Smooth muscle cell (in vitro differentiated cells): Measurements from ENCODE around the gene MMP13. TPM values are rescaled to one million over a fixed set of nuclear protein-coding genes. Genes with fewer than 3 reads are reported as not detected.

Experiments
- DNase-seq: peaks from one replicate; lab custom pipeline; 2025; ENCODE audit not compliant: unreplicated experiment; lab: John Stamatoyannopoulos, UW
- H2AFZ ChIP-seq: fragments of 200-600 bp; sonication (generic); 2 replicates; pipeline ENCODE4 v1.6.0; 2016; ENCODE audit warnings: antibody characterized with exemption, low read depth, mild to moderate bottlenecking
- H3F3A ChIP-seq: fragments of 200-600 bp; sonication (generic); 2 replicates; pipeline ENCODE4 v1.6.0; 2017; ENCODE audit warnings: antibody characterized with exemption, low read depth
- H3K27ac ChIP-seq: fragments of 200-600 bp; sonication (generic); 2 replicates; pipeline ENCODE4 v1.5.1; 2016; ENCODE audit warnings: low read depth, mild to moderate bottlenecking
- H3K27me3 ChIP-seq: fragments of 200-600 bp; sonication (generic); 2 replicates; pipeline ENCODE4 v1.6.1; 2016; ENCODE audit warnings: low read depth, mild to moderate bottlenecking
- H3K36me3 ChIP-seq: fragments of 200-600 bp; sonication (generic); 2 replicates; pipeline ENCODE4 v1.5.1; 2016; ENCODE audit warnings: low read depth
- H3K4me1 ChIP-seq: fragments of 200-600 bp; sonication (generic); 2 replicates; pipeline ENCODE4 v1.5.1; 2016; ENCODE audit warnings: low read depth
- H3K4me2 ChIP-seq: fragments of 200-600 bp; sonication (generic); 2 replicates; pipeline ENCODE4 v1.6.0; 2016; ENCODE audit warnings: mild to moderate bottlenecking
- H3K4me3 ChIP-seq: fragments of 200-600 bp; sonication (generic); 2 replicates; pipeline ENCODE4 v1.5.1; 2016; ENCODE audit warnings: mild to moderate bottlenecking
- H3K79me2 ChIP-seq: fragments of 200-600 bp; sonication (generic); 2 replicates; pipeline ENCODE4 v1.6.0; 2016; ENCODE audit warnings: low read depth, mild to moderate bottlenecking
- H3K9ac ChIP-seq: fragments of 200-600 bp; sonication (generic); 2 replicates; pipeline ENCODE4 v1.6.0; 2016; ENCODE audit warnings: low read depth
- H3K9me3 ChIP-seq: fragments of 200-600 bp; sonication (generic); replicated peaks from 2 replicates; pipeline ENCODE4 v1.5.1; 2016; ENCODE audit warnings: low read depth
- H4K20me1 ChIP-seq: fragments of 200-600 bp; sonication (generic); 2 replicates; pipeline ENCODE4 v1.6.0; 2016; ENCODE audit warnings: low read depth
- CTCF ChIP-seq: fragments of 200-600 bp; sonication (generic); IDR thresholded peaks from 2 replicates; pipeline ENCODE4 v1.5.1; 2017; ENCODE audit warnings: borderline replicate concordance, mild to moderate bottlenecking, antibody characterized with exemption; ENCODE audit not compliant: insufficient read depth, poor library complexity, severe bottlenecking
- WGBS: methylation state at CpG from one replicate; pipeline ENCODE4 v1.1.7; 2016; ENCODE audit warnings: low lambda C conversion rate; 5-methylcytosine and 5-hydroxymethylcytosine counted together
- polyA plus RNA-seq: library from polyadenylated mRNA; unstranded; fragments of >200 nt; fragmentation: Nextera tagmentation; extraction: Ambion mirVana; gene quantifications from 2 replicates; pipeline ENCODE4 v1.2.1, GENCODE V29; 2016
- total RNA-seq: library from RNA; depleted of rRNA; stranded (reverse); fragments of >200 nt; gene quantifications from 2 replicates; pipeline ENCODE4 v1.2.3, GENCODE V29; 2014

MMP13 gene
- total and polyA plus RNA-seq, 2 experiments from 2014 or later: 0.72 to 2.0 TPM

- Histone ChIP-seq H3F3A (no peaks in the 10 kb centered on the region), H3K9ac (no peak overlapping the region), H3K27me3 (no peaks in the 10 kb centered on the region), H3K4me2 (no peak overlapping the region), H3K4me1 (no peaks in the 10 kb centered on the region), H3K9me3 (no peaks in the 10 kb centered on the region), H3K27ac (no peak overlapping the region), H4K20me1 (no peaks in the 10 kb centered on the region), H3K4me3 (no peak overlapping the region), H3K36me3 (no peaks in the 10 kb centered on the region), H3K79me2 (no peaks in the 10 kb centered on the region), H2AFZ (no peak overlapping the region)
- WGBS: 89% methylated on average over 1 of the region's 1 CpG
- TF ChIP-seq CTCF: no peak
- no peak for DNase-seq
Observed at GRCh38 chr11:102972853-102973252, 17.3 kb upstream of the MMP13 start.

- no peak overlapping the region for H3K27ac ChIP-seq
- H3K4me3 ChIP-seq: no peak overlapping the region
- no peaks in the 10 kb centered on the region for H3K36me3 ChIP-seq
- no peak for TF ChIP-seq CTCF
- H3F3A ChIP-seq: no peaks in the 10 kb centered on the region
- no peaks in the 10 kb centered on the region for H3K9me3 ChIP-seq
- no peak overlapping the region for H3K4me2 ChIP-seq
- no peak for DNase-seq
- no peaks in the 10 kb centered on the region for H3K79me2 ChIP-seq
- H3K4me1 ChIP-seq: no peaks in the 10 kb centered on the region
- H2AFZ ChIP-seq: no peak overlapping the region
- H4K20me1 ChIP-seq: no peaks in the 10 kb centered on the region
- H3K27me3 ChIP-seq: no peaks in the 10 kb centered on the region
- no peak overlapping the region for H3K9ac ChIP-seq
Observed at GRCh38 chr11:102971766-102972165, 16.2 kb upstream of the MMP13 start.

- Histone ChIP-seq H3K9me3 (no peaks in the 10 kb centered on the region), H3K9ac (no peak overlapping the region), H3F3A (no peaks in the 10 kb centered on the region), H3K27ac (no peak overlapping the region), H3K4me2 (no peak overlapping the region), H2AFZ (no peak overlapping the region), H3K4me1 (no peaks in the 10 kb centered on the region), H4K20me1 (no peaks in the 10 kb centered on the region), H3K4me3 (no peak overlapping the region), H3K27me3 (peaks cover 10% of the 10 kb centered on the region), H3K36me3 (no peaks in the 10 kb centered on the region), H3K79me2 (no peaks in the 10 kb centered on the region)
- no peak for TF ChIP-seq CTCF
- WGBS: 95% methylated on average over 1 of the region's 1 CpG
- DNase-seq: no peak
Observed at GRCh38 chr11:102967497-102967896, 12.0 kb upstream of the MMP13 start.

- no peaks in the 10 kb centered on the region for H3F3A ChIP-seq
- no peak overlapping the region for H2AFZ ChIP-seq
- no peaks in the 10 kb centered on the region for H3K9me3 ChIP-seq
- no peak overlapping the region for H3K4me3 ChIP-seq
- H3K4me2 ChIP-seq: no peak overlapping the region
- no peaks in the 10 kb centered on the region for H3K36me3 ChIP-seq
- no peaks in the 10 kb centered on the region for H3K79me2 ChIP-seq
- peaks cover 10% of the 10 kb centered on the region for H3K27me3 ChIP-seq
- no peak for TF ChIP-seq CTCF
- H3K27ac ChIP-seq: no peak overlapping the region
- H3K9ac ChIP-seq: no peak overlapping the region
- no peak for DNase-seq
- H4K20me1 ChIP-seq: no peaks in the 10 kb centered on the region
- no peaks in the 10 kb centered on the region for H3K4me1 ChIP-seq
Observed at GRCh38 chr11:102966011-102966410, 10.5 kb upstream of the MMP13 start.
